ENCODE data around the gene GSDMA.

GRCh38 chr17:39999067-39999466 is 36.3 kb downstream of the GSDMA start:
- TF ChIP-seq POLR2AphosphoS5 (IDR thresholded peaks at IDR 0.05) (no peak), CTCF (IDR thresholded peaks at IDR 0.05) (no peak), POLR2A (IDR thresholded peaks at IDR 0.05) (no peak)
